HepG2 (cell line): ENCODE data around the gene NFE2. TPM values are rescaled to one million over a fixed set of nuclear protein-coding genes. Genes with fewer than 3 reads are reported as not detected.

Source experiments
- AGO2 ChIP-seq: fragments of 200-400 bp; formaldehyde crosslinking; optimal IDR thresholded peaks from 2 replicates; pipeline ENCODE3; 2017; ENCODE audit warnings: mild to moderate bottlenecking, low read depth, low read length, moderate library complexity
- CCDC6 ChIP-seq: sonication (generic); formaldehyde crosslinking; IDR thresholded peaks from 2 replicates; pipeline ENCODE4 v1.8.1; 2022; ENCODE audit warnings: mild to moderate bottlenecking, missing genetic modification reagents, moderate library complexity
- CSRNP1 ChIP-seq: sonication (generic); formaldehyde crosslinking; IDR thresholded peaks from 2 replicates; pipeline ENCODE4 v1.8.1; 2023; ENCODE audit warnings: mild to moderate bottlenecking, missing genetic modification reagents
- DR1 ChIP-seq: sonication (generic); formaldehyde crosslinking; IDR thresholded peaks from 2 replicates; pipeline ENCODE4 v1.8.0; 2021; ENCODE audit warnings: mild to moderate bottlenecking, missing genetic modification reagents, inconsistent platforms
- HHEX ChIP-seq: IDR thresholded peaks from 2 replicates; pipeline ENCODE4 v1.6.1; 2016; ENCODE audit warnings: control low read depth
- HNRNPL ChIP-seq: fragments of 200-400 bp; formaldehyde crosslinking; IDR thresholded peaks from 2 replicates; pipeline ENCODE4 v1.6.1; 2017; ENCODE audit warnings: mild to moderate bottlenecking, low read depth, low read length
- KDM5B ChIP-seq: sonication (generic); formaldehyde crosslinking; IDR thresholded peaks from 2 replicates; pipeline ENCODE4 v1.4.0; 2020; ENCODE audit warnings: missing genetic modification reagents, mild to moderate bottlenecking, borderline replicate concordance
- KLF9 ChIP-seq: IDR thresholded peaks from 2 replicates; pipeline ENCODE4 v1.6.1; 2016; ENCODE audit warnings: low read depth
- MED1 ChIP-seq: sonication (generic); formaldehyde crosslinking; IDR thresholded peaks from 2 replicates; pipeline ENCODE4 v1.4.0; 2020; ENCODE audit warnings: missing genetic modification reagents
- NFKBIZ ChIP-seq: IDR thresholded peaks from 2 replicates; pipeline ENCODE4 v1.6.1; 2018; ENCODE audit warnings: missing genetic modification reagents, missing compliant biosample characterization
- NKX3-1 ChIP-seq: sonication (generic); formaldehyde crosslinking; IDR thresholded peaks from 2 replicates; pipeline ENCODE4 v1.5.0; 2020; ENCODE audit warnings: missing genetic modification reagents
- REPIN1 ChIP-seq: sonication (generic); formaldehyde crosslinking; IDR thresholded peaks from 2 replicates; pipeline ENCODE4 v1.8.0; 2022; ENCODE audit warnings: missing genetic modification reagents, low read depth, mild to moderate bottlenecking, borderline replicate concordance
- RFX3 ChIP-seq: IDR thresholded peaks from 2 replicates; pipeline ENCODE4 v1.6.1; 2016; ENCODE audit warnings: missing biosample characterization, missing genetic modification reagents
- SETDB1 ChIP-seq: sonication (generic); formaldehyde crosslinking; IDR thresholded peaks from 2 replicates; pipeline ENCODE4 v1.5.1; 2020; ENCODE audit warnings: missing genetic modification reagents, mild to moderate bottlenecking, borderline replicate concordance
- ZC3H13 ChIP-seq: sonication (generic); formaldehyde crosslinking; IDR thresholded peaks from 2 replicates; pipeline ENCODE4 v1.8.1; 2023; ENCODE audit warnings: mild to moderate bottlenecking, missing genetic modification reagents, moderate library complexity
- ZMYM3 ChIP-seq: sonication (generic); formaldehyde crosslinking; IDR thresholded peaks from 2 replicates; pipeline ENCODE4 v1.5.1; 2020; ENCODE audit warnings: mild to moderate bottlenecking, missing genetic modification reagents
- ZNF124 ChIP-seq: sonication (generic); formaldehyde crosslinking; IDR thresholded peaks from 2 replicates; pipeline ENCODE4 v1.4.0; 2020; ENCODE audit warnings: missing genetic modification reagents
- ZNF276 ChIP-seq: sonication (generic); formaldehyde crosslinking; IDR thresholded peaks from 2 replicates; pipeline ENCODE4 v1.4.0; 2020; ENCODE audit warnings: mild to moderate bottlenecking, low read depth, missing genetic modification reagents
- ZNF331 ChIP-seq: sonication (generic); formaldehyde crosslinking; IDR thresholded peaks from 2 replicates; pipeline ENCODE4 v1.4.0; 2020; ENCODE audit warnings: missing genetic modification reagents
- ZNF350 ChIP-seq: sonication (generic); formaldehyde crosslinking; IDR thresholded peaks from 2 replicates; pipeline ENCODE4 v1.4.0; 2020; ENCODE audit warnings: mild to moderate bottlenecking, low read depth, missing genetic modification reagents, borderline replicate concordance
- ZNF430 ChIP-seq: sonication (generic); formaldehyde crosslinking; IDR thresholded peaks from 2 replicates; pipeline ENCODE4 v1.9.0; 2021; ENCODE audit warnings: mild to moderate bottlenecking, missing genetic modification reagents
- ZNF468 ChIP-seq: sonication (generic); formaldehyde crosslinking; IDR thresholded peaks from 2 replicates; pipeline ENCODE4 v1.8.0; 2022; ENCODE audit warnings: mild to moderate bottlenecking, moderate library complexity, missing genetic modification reagents
- ZNF564 ChIP-seq: sonication (generic); formaldehyde crosslinking; IDR thresholded peaks from 2 replicates; pipeline ENCODE4 v1.8.1; 2023; ENCODE audit warnings: mild to moderate bottlenecking, missing genetic modification reagents
- ZNF777 ChIP-seq: sonication (generic); formaldehyde crosslinking; IDR thresholded peaks from 2 replicates; pipeline ENCODE4 v1.4.0; 2020; ENCODE audit warnings: missing genetic modification reagents
- polyA plus RNA-seq, 8 experiments: library from polyadenylated mRNA; depleted of rRNA in 3 of 8; stranded (reverse) in 7 of 8; unstranded in 1 of 8; fragments of >200 nt; fragmentation: Illumina TruSeq in 4 of 8; extraction: Trizol in 4 of 8; gene quantifications; 2 replicates each; pipeline versions ENCODE4 v1.2.1 to v1.2.3, GENCODE V29; 2011 to 2016; ENCODE audit warnings: low read depth in 4 of 8, missing spikeins in 1 of 8, mixed read lengths in 1 of 8; ENCODE audit not compliant: insufficient read depth in 1 of 8
- total RNA-seq, 5 experiments: library from RNA; depleted of rRNA; stranded (reverse); fragments of >200 nt; fragmentation: Illumina TruSeq; extraction: Trizol; gene quantifications; 2 replicates each; pipeline ENCODE4 v1.2.3, GENCODE V29; 2016; ENCODE audit warnings: low read depth in 1 of 5

NFE2 gene
- total and polyA plus RNA-seq, 2 of the 13 experiments (the other 11 are each of a cell fraction or from before 2014, with no cell fraction given): 4.5 to 7.8 TPM

- peak; percentile 64 for TF ChIP-seq AGO2
- peak; percentile 72; the same call in 1 of the 2 replicates for TF ChIP-seq HNRNPL
- TF ChIP-seq RFX3 (CRISPR knock-in tag): no peak
- 0 out of 2 replicates have a peak, but pooled peaks have one; percentile 38 for TF ChIP-seq KLF9 (CRISPR knock-in tag)
- 0 out of 2 replicates have a peak, but pooled peaks have one; percentile 7 for TF ChIP-seq MED1 (CRISPR knock-in tag)
- TF ChIP-seq ZNF350 (CRISPR knock-in tag): peak; percentile 72; the same call in 1 of the 2 replicates
- 0 out of 2 replicates have a peak, but pooled peaks have one; percentile 28 for TF ChIP-seq ZNF468 (CRISPR knock-in tag)
- peak; percentile 19; the same call in 1 of the 2 replicates for TF ChIP-seq ZMYM3 (CRISPR knock-in tag)
- TF ChIP-seq NFKBIZ (CRISPR knock-in tag): no peak
- peak; percentile 17; the same call in 1 of the 2 replicates for TF ChIP-seq ZNF777 (CRISPR knock-in tag)
- TF ChIP-seq CCDC6: 0 out of 2 replicates have a peak, but pooled peaks have one; percentile 16
- 0 out of 2 replicates have a peak, but pooled peaks have one; percentile 14 for TF ChIP-seq HHEX (CRISPR knock-in tag)
- peak; percentile 78 for TF ChIP-seq REPIN1 (CRISPR knock-in tag)
- 0 out of 2 replicates have a peak, but pooled peaks have one; percentile 59 for TF ChIP-seq CSRNP1
- peak; percentile 64; the same call in 1 of the 2 replicates for TF ChIP-seq DR1 (CRISPR knock-in tag)
- TF ChIP-seq ZNF276: peak; percentile 80; the same call in 1 of the 2 replicates
- 0 out of 2 replicates have a peak, but pooled peaks have one; percentile 46 for TF ChIP-seq ZNF430
- no peak for TF ChIP-seq ZNF331 (CRISPR knock-in tag)
- 0 out of 2 replicates have a peak, but pooled peaks have one; percentile 60 for TF ChIP-seq ZNF564 (CRISPR knock-in tag)
- TF ChIP-seq ZC3H13 (CRISPR knock-in tag): no peak
- TF ChIP-seq KDM5B: 0 out of 2 replicates have a peak, but pooled peaks have one; percentile 72
- TF ChIP-seq SETDB1: no peak
- TF ChIP-seq NKX3-1 (CRISPR knock-in tag): no peak
- TF ChIP-seq ZNF124 (CRISPR knock-in tag): no peak; the same call in 1 of the 2 replicates
Observed at GRCh38 chr12:54300732-54301427, at the start of gene NFE2 (continued).
